Nephron progenitor cell (in vitro differentiated cells): ENCODE results near the gene RERE.

Experiments
- DNase-seq: peaks from one replicate; pipeline ENCODE4 v3.0.0; 2021
- H3K27ac Mint-ChIP-seq: 2 replicates; pipeline ENCODE4 v1.8.0; 2021; ENCODE audit warnings: mild to moderate bottlenecking, moderate library complexity, mixed read lengths
- H3K27me3 Mint-ChIP-seq: 2 replicates; pipeline ENCODE4 v1.8.0; 2021; ENCODE audit warnings: mild to moderate bottlenecking, low read depth, mixed read lengths; ENCODE audit not compliant: poor library complexity
- H3K36me3 Mint-ChIP-seq: 2 replicates; pipeline ENCODE4 v1.8.0; 2021; ENCODE audit warnings: low read depth, mixed read lengths
- H3K4me1 Mint-ChIP-seq: 2 replicates; pipeline ENCODE4 v1.8.0; 2021; ENCODE audit warnings: mixed read lengths
- H3K4me3 Mint-ChIP-seq: 2 replicates; pipeline ENCODE4 v1.8.0; 2021; ENCODE audit warnings: mild to moderate bottlenecking, moderate library complexity, mixed read lengths
- H3K9me3 Mint-ChIP-seq: 2 replicates; pipeline ENCODE4 v1.8.0; 2021; ENCODE audit warnings: mild to moderate bottlenecking, moderate library complexity, mixed read lengths
- TF ChIP-seq, protein P1 (sequence below): fragments of 200-600 bp; sonication (generic); IDR thresholded peaks from 2 replicates; pipeline ENCODE4 v1.5.0; 2021; ENCODE audit warnings: antibody characterized with exemption

RERE gene

GRCh38 chr1:8745749-8746390, 71.6 kb downstream of the RERE start:
- TF ChIP-seq, protein P1, sequence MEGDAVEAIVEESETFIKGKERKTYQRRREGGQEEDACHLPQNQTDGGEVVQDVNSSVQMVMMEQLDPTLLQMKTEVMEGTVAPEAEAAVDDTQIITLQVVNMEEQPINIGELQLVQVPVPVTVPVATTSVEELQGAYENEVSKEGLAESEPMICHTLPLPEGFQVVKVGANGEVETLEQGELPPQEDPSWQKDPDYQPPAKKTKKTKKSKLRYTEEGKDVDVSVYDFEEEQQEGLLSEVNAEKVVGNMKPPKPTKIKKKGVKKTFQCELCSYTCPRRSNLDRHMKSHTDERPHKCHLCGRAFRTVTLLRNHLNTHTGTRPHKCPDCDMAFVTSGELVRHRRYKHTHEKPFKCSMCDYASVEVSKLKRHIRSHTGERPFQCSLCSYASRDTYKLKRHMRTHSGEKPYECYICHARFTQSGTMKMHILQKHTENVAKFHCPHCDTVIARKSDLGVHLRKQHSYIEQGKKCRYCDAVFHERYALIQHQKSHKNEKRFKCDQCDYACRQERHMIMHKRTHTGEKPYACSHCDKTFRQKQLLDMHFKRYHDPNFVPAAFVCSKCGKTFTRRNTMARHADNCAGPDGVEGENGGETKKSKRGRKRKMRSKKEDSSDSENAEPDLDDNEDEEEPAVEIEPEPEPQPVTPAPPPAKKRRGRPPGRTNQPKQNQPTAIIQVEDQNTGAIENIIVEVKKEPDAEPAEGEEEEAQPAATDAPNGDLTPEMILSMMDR = no peak
- H3K36me3 Mint-ChIP-seq = peaks cover 56% of the 10 kb centered on the region
- peaks cover 6% of the 10 kb centered on the region for H3K4me1 Mint-ChIP-seq
- peaks cover 18% of the 10 kb centered on the region for H3K9me3 Mint-ChIP-seq
- H3K27ac Mint-ChIP-seq = peak overlapping the region; percentile 39
- no peak for DNase-seq
- no peak overlapping the region for H3K4me3 Mint-ChIP-seq
- no peaks in the 10 kb centered on the region for H3K27me3 Mint-ChIP-seq

- no peak for DNase-seq
- TF ChIP-seq, protein P1 = no peak
- Mint-ChIP-seq H3K27me3 (no peaks in the 10 kb centered on the region), H3K27ac (peak overlapping the region; percentile 39), H3K4me1 (peaks cover 6% of the 10 kb centered on the region), H3K9me3 (peaks cover 22% of the 10 kb centered on the region), H3K4me3 (no peak overlapping the region), H3K36me3 (peaks cover 59% of the 10 kb centered on the region)
Observed at GRCh38 chr1:8745346-8745745, 72.1 kb downstream of the RERE start.

- Mint-ChIP-seq H3K36me3 (peaks cover 59% of the 10 kb centered on the region), H3K9me3 (peaks cover 42% of the 10 kb centered on the region), H3K27me3 (peaks cover 3% of the 10 kb centered on the region), H3K4me1 (peaks cover 6% of the 10 kb centered on the region), H3K27ac (no peak overlapping the region), H3K4me3 (no peak overlapping the region)
- DNase-seq = no peak
- TF ChIP-seq, protein P1 = no peak
Observed at GRCh38 chr1:8742022-8742924, 75.2 kb downstream of the RERE start.

GRCh38 chr1:8740034-8740449, 77.4 kb downstream of the RERE start:
- Mint-ChIP-seq H3K27me3 (peaks cover 3% of the 10 kb centered on the region), H3K4me3 (no peak overlapping the region), H3K9me3 (peaks cover 59% of the 10 kb centered on the region), H3K36me3 (peaks cover 77% of the 10 kb centered on the region), H3K27ac (no peak overlapping the region), H3K4me1 (no peaks in the 10 kb centered on the region)
- DNase-seq = no peak
- TF ChIP-seq, protein P1 = no peak

- Mint-ChIP-seq H3K27me3 (peaks cover 3% of the 10 kb centered on the region), H3K36me3 (peaks cover 83% of the 10 kb centered on the region), H3K4me1 (no peaks in the 10 kb centered on the region), H3K27ac (no peak overlapping the region), H3K9me3 (peaks cover 59% of the 10 kb centered on the region), H3K4me3 (no peak overlapping the region)
- TF ChIP-seq, protein P1 = no peak
- no peak for DNase-seq
Observed at GRCh38 chr1:8739377-8739776, 78.1 kb downstream of the RERE start.
